Endodermal cell (in vitro differentiated cells): ENCODE measurements around the gene RNU7-1. TPM values are rescaled to one million over a fixed set of nuclear protein-coding genes. Genes with fewer than 3 reads are reported as not detected.

ENCODE experiments used
- DNase-seq: peaks from one replicate; pipeline ENCODE4 v3.0.0-alpha.2; 2017
- H3K27ac ChIP-seq: 2 replicates; pipeline ENCODE4 v1.5.1; 2013; ENCODE audit warnings: mild to moderate bottlenecking, low read depth, low read length, moderate library complexity
- H3K27me3 ChIP-seq: 2 replicates; pipeline ENCODE4 v1.6.1; 2013; ENCODE audit warnings: mild to moderate bottlenecking, low read length, moderate library complexity; ENCODE audit not compliant: insufficient read depth, control insufficient read depth, poor library complexity, severe bottlenecking
- H3K36me3 ChIP-seq: 2 replicates; pipeline ENCODE4 v1.7.0; 2013; ENCODE audit warnings: mild to moderate bottlenecking, low read length, moderate library complexity; ENCODE audit not compliant: control insufficient read depth, insufficient read depth
- H3K4me1 ChIP-seq: one replicate; pipeline ENCODE4 v1.7.0; 2013; ENCODE audit warnings: low read length; ENCODE audit not compliant: control insufficient read depth, insufficient read depth
- H3K4me3 ChIP-seq: 2 replicates; pipeline ENCODE4 v1.5.1; 2013; ENCODE audit warnings: mild to moderate bottlenecking, low read length, moderate library complexity
- H3K9ac ChIP-seq: 2 replicates; pipeline ENCODE4 v1.6.1; 2013; ENCODE audit warnings: mild to moderate bottlenecking, low read length, moderate library complexity; ENCODE audit not compliant: poor library complexity, severe bottlenecking; ENCODE audit errors: extremely low read depth
- H3K9me3 ChIP-seq: 2 replicates; pipeline ENCODE4 v1.6.1; 2013; ENCODE audit warnings: mild to moderate bottlenecking, low read length, moderate library complexity; ENCODE audit not compliant: control insufficient read depth
- H3K27ac Mint-ChIP-seq: 2 replicates; pipeline ENCODE4 v1.8.0; 2020; ENCODE audit warnings: mixed read lengths
- H3K27me3 Mint-ChIP-seq: 2 replicates; pipeline ENCODE4 v1.8.0; 2021; ENCODE audit warnings: mild to moderate bottlenecking, mixed read lengths; ENCODE audit not compliant: insufficient read depth
- H3K36me3 Mint-ChIP-seq: 2 replicates; pipeline ENCODE4 v1.8.0; 2020; ENCODE audit warnings: low read depth, mixed read lengths
- H3K4me1 Mint-ChIP-seq: 2 replicates; pipeline ENCODE4 v1.8.0; 2020; ENCODE audit warnings: mixed read lengths
- H3K4me3 Mint-ChIP-seq: 2 replicates; pipeline ENCODE4 v1.8.0; 2020; ENCODE audit warnings: mild to moderate bottlenecking, moderate library complexity, mixed read lengths
- H3K9me3 Mint-ChIP-seq: 2 replicates; pipeline ENCODE4 v1.8.0; 2020; ENCODE audit warnings: mild to moderate bottlenecking, mixed read lengths
- CTCF ChIP-seq: fragments of 200-600 bp; sonication (generic); conservative IDR thresholded peaks from 2 replicates; pipeline ENCODE4 v1.5.0; 2021; ENCODE audit warnings: antibody characterized with exemption, mild to moderate bottlenecking
- WGBS, 2 experiments: methylation state at CpG; one replicate each; pipeline versions ENCODE4 v1.1.5 to v1.1.7; 2013; ENCODE audit warnings: missing lambda C conversion rate in 2 of 2, mixed read lengths in 1 of 2; ENCODE audit not compliant: insufficient coverage in 1 of 2, insufficient read length in 1 of 2; 5-methylcytosine and 5-hydroxymethylcytosine counted together
- total RNA-seq, 2 donors: library from RNA; stranded (reverse); fragmentation: NEBNext Ultra II Directional in 1 of 2; extraction: Animal tissue kit (Norgen Biotek cat#: 25700) in 1 of 2; gene quantifications; 2 replicates in 1 of 2; 3 replicates in 1 of 2; pipeline ENCODE4 v1.2.1, GENCODE V29; 2021

Gene RNU7-1
- total RNA-seq, 2 donors from 2014 or later = not detected

- H3K9ac ChIP-seq = no peak overlapping the region
- no peaks in the 10 kb centered on the region for H3K4me1 ChIP-seq
- Mint-ChIP-seq H3K9me3 (no peaks in the 10 kb centered on the region), H3K4me3 (no peak overlapping the region), H3K27me3 (peaks cover 34% of the 10 kb centered on the region), H3K36me3 (peaks cover 38% of the 10 kb centered on the region), H3K4me1 (peaks cover 41% of the 10 kb centered on the region), H3K27ac (no peak overlapping the region)
- WGBS, 2 experiments = 90 to 91% methylated on average over 10 to 14 of the region's 14 CpGs
- H3K36me3 ChIP-seq = peaks cover 6% of the 10 kb centered on the region
- DNase-seq = peak; percentile 66
- no peaks in the 10 kb centered on the region for H3K9me3 ChIP-seq
- H3K27ac ChIP-seq = no peak overlapping the region
- peaks cover 12% of the 10 kb centered on the region for H3K27me3 ChIP-seq
- no peak overlapping the region for H3K4me3 ChIP-seq
- TF ChIP-seq CTCF = no peak
Observed at GRCh38 chr12:6917491-6918231, 26.0 kb upstream of the RNU7-1 start.

GRCh38 chr12:6919588-6919987, 24.0 kb upstream of the RNU7-1 start:
- WGBS, 2 experiments = 60 to 88% methylated on average over 3 to 7 of the region's 7 CpGs
- Mint-ChIP-seq H3K27ac (peak overlapping the region; percentile 9), H3K4me1 (peaks cover 35% of the 10 kb centered on the region), H3K9me3 (no peaks in the 10 kb centered on the region), H3K4me3 (no peak overlapping the region), H3K27me3 (peaks cover 17% of the 10 kb centered on the region), H3K36me3 (peaks cover 38% of the 10 kb centered on the region)
- Histone ChIP-seq H3K9me3 (no peaks in the 10 kb centered on the region), H3K36me3 (peaks cover 6% of the 10 kb centered on the region), H3K4me3 (no peak overlapping the region), H3K9ac (no peak overlapping the region), H3K4me1 (no peaks in the 10 kb centered on the region), H3K27ac (no peak overlapping the region), H3K27me3 (peaks cover 8% of the 10 kb centered on the region)
- peak; percentile 61 for DNase-seq
- peak; percentile 47 for TF ChIP-seq CTCF

- H3K27ac ChIP-seq = no peak overlapping the region
- H3K4me1 ChIP-seq = peaks cover 6% of the 10 kb centered on the region
- no peak overlapping the region for H3K4me3 Mint-ChIP-seq
- WGBS, 2 experiments = 92% methylated on average over 7 of the region's 7 CpGs
- peaks cover 37% of the 10 kb centered on the region for H3K4me1 Mint-ChIP-seq
- no peak for TF ChIP-seq CTCF
- no peak for DNase-seq
- no peaks in the 10 kb centered on the region for H3K9me3 Mint-ChIP-seq
- H3K36me3 Mint-ChIP-seq = peaks cover 33% of the 10 kb centered on the region
- no peak overlapping the region for H3K9ac ChIP-seq
- H3K27ac Mint-ChIP-seq = no peak overlapping the region
- no peaks in the 10 kb centered on the region for H3K27me3 ChIP-seq
- H3K9me3 ChIP-seq = no peaks in the 10 kb centered on the region
- H3K4me3 ChIP-seq = no peak overlapping the region
- peaks cover 6% of the 10 kb centered on the region for H3K36me3 ChIP-seq
- peaks cover 3% of the 10 kb centered on the region for H3K27me3 Mint-ChIP-seq
Observed at GRCh38 chr12:6921539-6921938, 22.1 kb upstream of the RNU7-1 start.
